H1 (cell line): ENCODE measurements around the gene LMAN1. TPM values are rescaled to one million over a fixed set of nuclear protein-coding genes. Genes with fewer than 3 reads are reported as not detected.
A peak's percentile ranks its signal among the peaks of the same experiment; 100 is the strongest.

ENCODE experiments used
- CTCF ChIA-PET: fragments of 300-600 bp; sonication (Branson Sonifier 250); formaldehyde crosslinking; loops from one replicate; lab custom pipeline; 2021; ENCODE audit not compliant: partially characterized antibody; lab: Charles Lee
- POLR2A ChIA-PET: fragments of 300-600 bp; sonication (Branson Sonifier 250); formaldehyde crosslinking; loops from one replicate; lab custom pipeline; 2021; ENCODE audit warnings: inconsistent platforms; ENCODE audit not compliant: partially characterized antibody; lab: Charles Lee
- DNase-seq, 2 experiments: peaks; one replicate each; pipeline versions ENCODE4 v3.0.0 to v3.0.0-alpha.2; 2010 to 2022; ENCODE audit warnings: low spot score in 2 of 2, low read depth in 1 of 2, mixed read lengths in 1 of 2
- FAIRE-seq: peaks from 2 replicates; lab custom pipeline; 2011; peaks lifted over from hg19 to GRCh38; lab: Jason Lieb, UNC
- H2AFZ ChIP-seq: 2 replicates; pipeline ENCODE4 v1.8.1; 2012; ENCODE audit warnings: low read length, inconsistent platforms
- H2AK5ac ChIP-seq: 2 replicates; pipeline ENCODE4 v1.6.1; 2013; ENCODE audit warnings: low read depth, low read length
- H2BK120ac ChIP-seq: replicated peaks from 2 replicates; pipeline ENCODE3; 2013; ENCODE audit warnings: low read depth, low read length, inconsistent platforms
- H2BK12ac ChIP-seq: 2 replicates; pipeline ENCODE4 v1.6.1; 2013; ENCODE audit warnings: low read depth, low read length
- H2BK15ac ChIP-seq: 2 replicates; pipeline ENCODE4 v1.6.1; 2013; ENCODE audit warnings: low read length
- H2BK20ac ChIP-seq: 2 replicates; pipeline ENCODE4 v1.6.1; 2013; ENCODE audit warnings: low read length
- H2BK5ac ChIP-seq: 2 replicates; pipeline ENCODE4 v1.6.1; 2013; ENCODE audit warnings: low read depth, low read length
- H3K14ac ChIP-seq: 2 replicates; pipeline ENCODE4 v1.6.1; 2013; ENCODE audit warnings: inconsistent platforms; ENCODE audit not compliant: insufficient read length
- H3K18ac ChIP-seq: 2 replicates; pipeline ENCODE4 v1.6.1; 2013; ENCODE audit warnings: low read length; ENCODE audit errors: extremely low read depth
- H3K23ac ChIP-seq: 2 replicates; pipeline ENCODE4 v1.6.1; 2013; ENCODE audit warnings: inconsistent platforms; ENCODE audit not compliant: insufficient read length
- H3K23me2 ChIP-seq: 2 replicates; pipeline ENCODE4 v1.6.1; 2013; ENCODE audit warnings: low read depth, low read length
- H3K27ac ChIP-seq: 2 replicates; pipeline ENCODE4 v1.6.1; 2011; ENCODE audit warnings: low read depth, low read length, inconsistent platforms
- H3K27me3 ChIP-seq, 4 experiments: replicated peaks in 1 of 4; 1 replicate in 1 of 4; 2 replicates in 3 of 4; pipeline versions ENCODE4 v1.6.1 to v1.8.1; 2011 to 2013; ENCODE audit warnings: low read length in 3 of 4, mild to moderate bottlenecking in 3 of 4, inconsistent platforms in 2 of 4, mixed read lengths in 2 of 4, moderate library complexity in 1 of 4; ENCODE audit not compliant: control insufficient read depth in 3 of 4, insufficient read depth in 3 of 4; ENCODE audit errors: extremely low read depth in 1 of 4
- H3K36me3 ChIP-seq, 4 experiments: 2 replicates each; pipeline versions ENCODE4 v1.6.1 to v1.8.1; 2011 to 2013; ENCODE audit warnings: mild to moderate bottlenecking in 4 of 4, low read length in 3 of 4, moderate library complexity in 2 of 4, control low read depth in 1 of 4, inconsistent platforms in 1 of 4; ENCODE audit not compliant: insufficient read depth in 4 of 4, control insufficient read depth in 2 of 4
- H3K4ac ChIP-seq: replicated peaks from 2 replicates; pipeline ENCODE3; 2013; ENCODE audit warnings: low read length, low read depth, mixed read lengths, inconsistent platforms; ENCODE audit not compliant: insufficient read length
- H3K4me1 ChIP-seq, 4 experiments: replicated peaks in 1 of 4; 1 replicate in 1 of 4; 2 replicates in 3 of 4; pipeline versions ENCODE4 v1.6.1 to v1.8.1; 2011 to 2013; ENCODE audit warnings: low read length in 3 of 4, inconsistent platforms in 2 of 4, mixed read lengths in 1 of 4; ENCODE audit not compliant: insufficient read depth in 4 of 4, control insufficient read depth in 3 of 4
- H3K4me2 ChIP-seq, 2 experiments: 2 replicates each; pipeline versions ENCODE4 v1.6.1 to v1.8.1; 2011 to 2013; ENCODE audit warnings: low read depth in 2 of 2, low read length in 2 of 2, control low read depth in 1 of 2, inconsistent platforms in 1 of 2, mild to moderate bottlenecking in 1 of 2; ENCODE audit not compliant: insufficient read depth in 1 of 2
- H3K4me3 ChIP-seq, 4 experiments: fragments of 200-600, 300-600 bp in 1 of 4; sonication (generic), shearing (Covaris generic), sonication (Bioruptor Twin) in 1 of 4; 2 replicates each; pipeline versions ENCODE4 v1.5.1 to v1.8.1; 2011 to 2016; ENCODE audit warnings: low read length in 4 of 4, low read depth in 3 of 4, control low read depth in 2 of 4, inconsistent platforms in 2 of 4, mild to moderate bottlenecking in 2 of 4, mixed read lengths in 1 of 4, moderate library complexity in 1 of 4; ENCODE audit not compliant: insufficient read depth in 2 of 4; ENCODE audit errors: extremely low read depth in 1 of 4
- H3K56ac ChIP-seq: replicated peaks from 2 replicates; pipeline ENCODE3; 2013; ENCODE audit warnings: low read depth, mild to moderate bottlenecking, mixed read lengths, low read length, inconsistent platforms; ENCODE audit not compliant: insufficient read length
- H3K79me1 ChIP-seq: 2 replicates; pipeline ENCODE4 v1.6.1; 2013; ENCODE audit warnings: low read depth, low read length, control low read depth
- H3K79me2 ChIP-seq, 2 experiments: 2 replicates each; pipeline versions ENCODE4 v1.6.1 to v1.8.1; 2012 to 2013; ENCODE audit warnings: low read length in 2 of 2, mild to moderate bottlenecking in 2 of 2, inconsistent platforms in 1 of 2; ENCODE audit not compliant: insufficient read depth in 2 of 2, control insufficient read depth in 1 of 2
- H3K9ac ChIP-seq, 4 experiments: replicated peaks in 1 of 4; 1 replicate in 1 of 4; 2 replicates in 3 of 4; pipeline versions ENCODE4 v1.6.1 to v1.8.1; 2011 to 2013; ENCODE audit warnings: low read depth in 3 of 4, low read length in 3 of 4, control low read depth in 2 of 4, mild to moderate bottlenecking in 2 of 4, moderate library complexity in 2 of 4, inconsistent platforms in 1 of 4; ENCODE audit errors: extremely low read depth in 1 of 4
- H3K9me3 ChIP-seq, 2 experiments: 2 replicates each; pipeline versions ENCODE4 v1.6.1 to v1.8.1; 2012 to 2013; ENCODE audit warnings: mild to moderate bottlenecking in 2 of 2, moderate library complexity in 2 of 2, control low read depth in 1 of 2, inconsistent platforms in 1 of 2, low read depth in 1 of 2, low read length in 1 of 2, mixed read lengths in 1 of 2; ENCODE audit not compliant: insufficient read depth in 2 of 2
- H4K20me1 ChIP-seq, 2 experiments: replicated peaks in 1 of 2; 2 replicates each; pipeline versions ENCODE3 to v1.8.1; 2011 to 2013; ENCODE audit warnings: inconsistent platforms in 2 of 2, low read length in 2 of 2, mild to moderate bottlenecking in 1 of 2; ENCODE audit not compliant: insufficient read depth in 2 of 2, control insufficient read depth in 1 of 2
- H4K5ac ChIP-seq: 2 replicates; pipeline ENCODE4 v1.6.1; 2013; ENCODE audit warnings: low read length, low read depth, mixed read lengths, inconsistent platforms; ENCODE audit not compliant: insufficient read length
- H4K8ac ChIP-seq: 2 replicates; pipeline ENCODE4 v1.8.0; 2013; ENCODE audit warnings: mild to moderate bottlenecking, moderate library complexity, low read length, inconsistent platforms; ENCODE audit not compliant: insufficient read depth; ENCODE audit errors: extremely low read depth
- H4K91ac ChIP-seq: replicated peaks from 2 replicates; pipeline ENCODE3; 2013; ENCODE audit warnings: low read length, mixed read lengths, inconsistent platforms; ENCODE audit not compliant: insufficient read length
- CTCF ChIP-seq, 3 experiments: IDR thresholded peaks; 1 replicate in 2 of 3; 2 replicates in 1 of 3; pipeline versions ENCODE4 v1.5.1 to v1.6.1; 2011; ENCODE audit warnings: low read length in 3 of 3, mild to moderate bottlenecking in 3 of 3, inconsistent platforms in 2 of 3, low read depth in 1 of 3, moderate library complexity in 1 of 3; ENCODE audit not compliant: insufficient read depth in 1 of 3; ENCODE audit errors: control extremely low read depth in 1 of 3
- EGR1 ChIP-seq: IDR thresholded peaks from 2 replicates; pipeline ENCODE4 v1.6.1; 2011; ENCODE audit warnings: low read depth, low read length, borderline replicate concordance
- HDAC2 ChIP-seq, 2 experiments: fragments of 300-600 bp in 1 of 2; sonication (generic) in 1 of 2; IDR thresholded peaks; 2 replicates each; pipeline ENCODE4 v1.6.1; 2011 to 2012; ENCODE audit warnings: low read depth in 2 of 2, low read length in 2 of 2, mild to moderate bottlenecking in 2 of 2, moderate library complexity in 2 of 2, borderline replicate concordance in 1 of 2, inconsistent platforms in 1 of 2
- JUN ChIP-seq: IDR thresholded peaks from 2 replicates; pipeline ENCODE4 v1.6.1; 2011; ENCODE audit warnings: low read depth, mild to moderate bottlenecking, improper control_type of control experiment, low read length
- KDM1A ChIP-seq: fragments of 200-600, 300-600 bp; sonication (generic); IDR thresholded peaks from 2 replicates; pipeline ENCODE4 v1.7.1; 2016; ENCODE audit warnings: mild to moderate bottlenecking, low read length, borderline replicate concordance
- MAX ChIP-seq: IDR thresholded peaks from 2 replicates; pipeline ENCODE4 v1.6.1; 2012; ENCODE audit warnings: inconsistent platforms
- RAD21 ChIP-seq, 2 experiments: IDR thresholded peaks in 1 of 2; conservative IDR thresholded peaks in 1 of 2; 2 replicates each; pipeline ENCODE4 v1.6.1; 2011; ENCODE audit warnings: low read depth in 2 of 2, low read length in 2 of 2, improper control_type of control experiment in 1 of 2, inconsistent platforms in 1 of 2, mild to moderate bottlenecking in 1 of 2, moderate library complexity in 1 of 2
- SUZ12 ChIP-seq: fragments of 200-600 bp; sonication (generic); IDR thresholded peaks from 2 replicates; pipeline ENCODE4 v1.6.1; 2012; ENCODE audit warnings: mild to moderate bottlenecking, inconsistent platforms, low read length, moderate library complexity, mixed read lengths
- WGBS, 2 experiments: shearing (Covaris generic) in 1 of 2; methylation state at CpG; one replicate each; pipeline versions ENCODE4 v1.1.6 to v1.1.7; 2013 to 2015; ENCODE audit warnings: low lambda C conversion rate in 2 of 2, mixed read lengths in 2 of 2, inconsistent platforms in 1 of 2, low coverage in 1 of 2, missing lambda C conversion rate in 1 of 2; ENCODE audit not compliant: insufficient replicate concordance in 2 of 2, insufficient coverage in 1 of 2, insufficient read length in 1 of 2; ENCODE audit errors: extremely low coverage in 1 of 2, missing lambda C conversion rate in 1 of 2; 5-methylcytosine and 5-hydroxymethylcytosine counted together
- polyA plus RNA-seq, 7 experiments: library from polyadenylated mRNA; depleted of rRNA in 3 of 7; stranded (reverse) in 5 of 7; unstranded in 2 of 7; fragments of >200 nt in 5 of 7; fragments of 200-250 nt in 2 of 7; gene quantifications; 1 replicate in 5 of 7; 2 replicates in 1 of 7; 4 replicates in 1 of 7; pipeline versions ENCODE4 v1.2.1 to v1.2.3, GENCODE V29; 2011 to 2013; ENCODE audit warnings: missing spikeins in 2 of 7, mixed read lengths in 2 of 7
- total RNA-seq: library from RNA; stranded (reverse); fragmentation: NEBNext Ultra II Directional; extraction: Animal tissue kit (Norgen Biotek cat#: 25700); gene quantifications from 2 replicates; pipeline ENCODE4 v1.2.1, GENCODE V29; 2021

The LMAN1 gene
- total and polyA plus RNA-seq, 2 of the 8 experiments (the other 6 are each of a cell fraction or from before 2014, with no cell fraction given), result 20.3 to 73.6 TPM

GRCh38 chr18:59382383-59382782, 23.3 kb upstream of the LMAN1 start:
- no peak for TF ChIP-seq MAX
- peak; percentile 8 to 27; a peak in 2 of 4 replicates for TF ChIP-seq RAD21 (IDR thresholded peaks at IDR 0.05 in 1 of 2, conservative IDR thresholded peaks at IDR 0.05 in 1 of 2; ENCODE audit: low read depth in 2 of 2, low read length in 2 of 2)
- TF ChIP-seq JUN, result no peak
- TF ChIP-seq SUZ12, result no peak
- no peak for TF ChIP-seq HDAC2 (IDR thresholded peaks at IDR 0.05; ENCODE audit: borderline replicate concordance in 1 of 2, low read depth in 2 of 2, low read length in 2 of 2)
- no peak for TF ChIP-seq KDM1A
- TF ChIP-seq CTCF (IDR thresholded peaks at IDR 0.05; ENCODE audit: control extremely low read depth in 1 of 3, insufficient read depth in 1 of 3, low read depth in 1 of 3, low read length in 3 of 3), result no peak
- no peak for TF ChIP-seq EGR1
- TF ChIP-seq, all 59 proteins: peak for 1
- H3K4me3 ChIP-seq, result no peak overlapping the region
- no peaks in the 10 kb centered on the region for H3K23me2 ChIP-seq
- no peak overlapping the region for H2BK20ac ChIP-seq
- ChIA-PET POLR2A (no interaction called here), CTCF (interaction anchor here (0.9 to 8.9 kb wide), 4 partner anchors 9 to 113 kb away, joined by 3 to 64 read pairs (median 4); no protein-coding TSS in a partner anchor)
- H3K79me1 ChIP-seq, result no peaks in the 10 kb centered on the region
- no peaks in the 10 kb centered on the region for H3K36me3 ChIP-seq
- no peaks in the 10 kb centered on the region for H4K20me1 ChIP-seq
- no peak overlapping the region for H2BK5ac ChIP-seq
- no peak overlapping the region for H3K9ac ChIP-seq
- H3K79me2 ChIP-seq, result no peaks in the 10 kb centered on the region
- no peak overlapping the region for H4K91ac ChIP-seq
- 95% methylated on average over 7 of the region's 7 CpGs; no CpG with 5 or more reads in 1 of the 2 experiments for WGBS, 2 experiments
- H3K27me3 ChIP-seq, result peaks cover 0 to 16% (median 4%) of the 10 kb centered on the region in 4 experiments; a peak in 5 of 7 replicates
- H2AFZ ChIP-seq, result no peak overlapping the region
- H3K56ac ChIP-seq, result no peak overlapping the region
- H2BK120ac ChIP-seq, result no peak overlapping the region
- H3K9me3 ChIP-seq, result no peaks in the 10 kb centered on the region
- no peak overlapping the region for H3K27ac ChIP-seq
- no peak overlapping the region for H3K14ac ChIP-seq
- no peak overlapping the region for H3K23ac ChIP-seq
- FAIRE-seq, result no peak
- H2BK12ac ChIP-seq, result peak overlapping the region; percentile 62; the same call in 1 of the 2 replicates
- H3K4me1 ChIP-seq, result peaks cover 0 to 2% (median 1%) of the 10 kb centered on the region in 4 experiments; a peak in 2 of 7 replicates
- H2AK5ac ChIP-seq, result no peak overlapping the region
- H2BK15ac ChIP-seq, result no peak overlapping the region
- H4K5ac ChIP-seq, result no peak overlapping the region
- no peak overlapping the region for H3K18ac ChIP-seq
- H4K8ac ChIP-seq, result no peak overlapping the region
- no peak for DNase-seq
- no peak overlapping the region for H3K4ac ChIP-seq
- H3K4me2 ChIP-seq, result no peak overlapping the region
